ENCODE data around the gene AK1.

DNA sequence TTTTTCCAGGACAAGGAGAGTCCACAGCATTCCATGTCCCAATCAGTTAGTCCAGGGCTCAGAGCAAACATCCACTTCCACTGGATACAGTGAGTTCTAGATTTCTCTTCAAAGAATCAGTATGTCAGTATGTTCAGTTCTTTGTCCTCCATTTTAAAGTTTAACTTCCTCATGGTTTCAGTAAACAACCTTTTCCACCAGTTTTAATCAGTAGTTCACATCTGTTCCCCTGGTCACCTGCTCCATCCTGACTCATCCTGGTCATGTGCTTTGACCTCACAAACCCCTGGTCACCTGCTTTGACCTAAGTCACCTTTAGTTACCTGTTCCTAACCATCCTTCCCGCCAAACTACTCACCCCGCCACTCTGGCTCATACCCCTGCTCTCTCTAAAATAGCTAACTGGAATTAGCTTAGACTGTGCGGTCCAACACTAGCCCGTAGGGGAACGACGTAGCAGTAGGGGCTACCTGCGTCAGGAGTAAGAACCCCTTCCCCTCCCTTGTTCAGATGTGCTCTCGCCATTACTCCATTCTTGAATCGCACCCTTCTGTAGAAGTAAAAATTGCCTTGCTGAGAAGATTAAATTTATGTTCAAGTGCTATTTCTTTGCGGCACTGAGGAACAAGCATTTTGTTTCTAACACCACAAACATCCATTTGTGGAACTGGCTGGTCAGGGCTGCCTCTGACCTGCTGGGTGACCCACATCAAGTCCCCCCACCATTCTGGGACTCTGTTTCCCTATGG lies 28.5 kb downstream of the AK1 start:
- TF ChIP-seq, protein P1, sequence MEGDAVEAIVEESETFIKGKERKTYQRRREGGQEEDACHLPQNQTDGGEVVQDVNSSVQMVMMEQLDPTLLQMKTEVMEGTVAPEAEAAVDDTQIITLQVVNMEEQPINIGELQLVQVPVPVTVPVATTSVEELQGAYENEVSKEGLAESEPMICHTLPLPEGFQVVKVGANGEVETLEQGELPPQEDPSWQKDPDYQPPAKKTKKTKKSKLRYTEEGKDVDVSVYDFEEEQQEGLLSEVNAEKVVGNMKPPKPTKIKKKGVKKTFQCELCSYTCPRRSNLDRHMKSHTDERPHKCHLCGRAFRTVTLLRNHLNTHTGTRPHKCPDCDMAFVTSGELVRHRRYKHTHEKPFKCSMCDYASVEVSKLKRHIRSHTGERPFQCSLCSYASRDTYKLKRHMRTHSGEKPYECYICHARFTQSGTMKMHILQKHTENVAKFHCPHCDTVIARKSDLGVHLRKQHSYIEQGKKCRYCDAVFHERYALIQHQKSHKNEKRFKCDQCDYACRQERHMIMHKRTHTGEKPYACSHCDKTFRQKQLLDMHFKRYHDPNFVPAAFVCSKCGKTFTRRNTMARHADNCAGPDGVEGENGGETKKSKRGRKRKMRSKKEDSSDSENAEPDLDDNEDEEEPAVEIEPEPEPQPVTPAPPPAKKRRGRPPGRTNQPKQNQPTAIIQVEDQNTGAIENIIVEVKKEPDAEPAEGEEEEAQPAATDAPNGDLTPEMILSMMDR (IDR thresholded peaks at IDR 0.05): no peak
- TF ChIP-seq ELF4 (CRISPR knock-in tag; IDR thresholded peaks at IDR 0.05; ENCODE audit: low read depth): no peak
- TF ChIP-seq, protein P2, sequence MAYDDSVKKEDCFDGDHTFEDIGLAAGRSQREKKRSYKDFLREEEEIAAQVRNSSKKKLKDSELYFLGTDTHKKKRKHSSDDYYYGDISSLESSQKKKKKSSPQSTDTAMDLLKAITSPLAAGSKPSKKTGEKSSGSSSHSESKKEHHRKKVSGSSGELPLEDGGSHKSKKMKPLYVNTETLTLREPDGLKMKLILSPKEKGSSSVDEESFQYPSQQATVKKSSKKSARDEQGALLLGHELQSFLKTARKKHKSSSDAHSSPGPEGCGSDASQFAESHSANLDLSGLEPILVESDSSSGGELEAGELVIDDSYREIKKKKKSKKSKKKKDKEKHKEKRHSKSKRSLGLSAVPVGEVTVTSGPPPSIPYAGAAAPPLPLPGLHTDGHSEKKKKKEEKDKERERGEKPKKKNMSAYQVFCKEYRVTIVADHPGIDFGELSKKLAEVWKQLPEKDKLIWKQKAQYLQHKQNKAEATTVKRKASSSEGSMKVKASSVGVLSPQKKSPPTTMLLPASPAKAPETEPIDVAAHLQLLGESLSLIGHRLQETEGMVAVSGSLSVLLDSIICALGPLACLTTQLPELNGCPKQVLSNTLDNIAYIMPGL (CRISPR knock-in tag; IDR thresholded peaks at IDR 0.05): no peak
- TF ChIP-seq, protein P3, sequence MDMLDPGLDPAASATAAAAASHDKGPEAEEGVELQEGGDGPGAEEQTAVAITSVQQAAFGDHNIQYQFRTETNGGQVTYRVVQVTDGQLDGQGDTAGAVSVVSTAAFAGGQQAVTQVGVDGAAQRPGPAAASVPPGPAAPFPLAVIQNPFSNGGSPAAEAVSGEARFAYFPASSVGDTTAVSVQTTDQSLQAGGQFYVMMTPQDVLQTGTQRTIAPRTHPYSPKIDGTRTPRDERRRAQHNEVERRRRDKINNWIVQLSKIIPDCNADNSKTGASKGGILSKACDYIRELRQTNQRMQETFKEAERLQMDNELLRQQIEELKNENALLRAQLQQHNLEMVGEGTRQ (CRISPR knock-in tag; IDR thresholded peaks at IDR 0.05): no peak
- TF ChIP-seq, protein P4, sequence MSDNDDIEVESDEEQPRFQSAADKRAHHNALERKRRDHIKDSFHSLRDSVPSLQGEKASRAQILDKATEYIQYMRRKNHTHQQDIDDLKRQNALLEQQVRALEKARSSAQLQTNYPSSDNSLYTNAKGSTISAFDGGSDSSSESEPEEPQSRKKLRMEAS (CRISPR knock-in tag; IDR thresholded peaks at IDR 0.05): no peak
